ENCODE data around the gene ASAH2. TPM values are rescaled to one million over a fixed set of nuclear protein-coding genes. Genes with fewer than 3 reads are reported as not detected.
"Not testable (repeated sequence)": the region's sequence is repeated elsewhere in the genome, so short reads cannot be mapped to it uniquely, and the experiment has no call there.

ASAH2 gene
- 2.3 TPM for polyA plus RNA-seq (2013, experiment 1 of 2; ENCODE audit: insufficient read length)
- polyA plus RNA-seq (2013, experiment 2 of 2; ENCODE audit: insufficient read length): 0.04 TPM

- DNase-seq: no peak
Observed at GRCh38 chr10:50251394-50251793, at the start of gene ASAH2. Gene ASAH2 (minus strand): TSS chr10:50251516. CDS start chr10:50248610, 2,906 bp downstream.

GRCh38 chr10:50299948-50300669 lies 48.8 kb upstream of the ASAH2 start:
- DNase-seq: no peak

GRCh38 chr10:50295367-50295766 lies 44.1 kb upstream of the ASAH2 start:
- no peak for DNase-seq

GRCh38 chr10:50294582-50294981 lies 43.3 kb upstream of the ASAH2 start:
- no peak for DNase-seq

GRCh38 chr10:50293513-50294313 lies 42.4 kb upstream of the ASAH2 start:
- DNase-seq: no peak

- DNase-seq: peak; percentile 12
Observed at GRCh38 chr10:50291261-50291850, 40.0 kb upstream of the ASAH2 start.

- no peak for DNase-seq
Observed at GRCh38 chr10:50289196-50289595, 37.9 kb upstream of the ASAH2 start.

GRCh38 chr10:50286996-50287803 lies 35.9 kb upstream of the ASAH2 start:
- no peak for DNase-seq

- DNase-seq: peak; percentile 75
Observed at GRCh38 chr10:50286517-50286916, 35.2 kb upstream of the ASAH2 start.

GRCh38 chr10:50281967-50282522 lies 30.7 kb upstream of the ASAH2 start:
- DNase-seq: no peak

- DNase-seq: no peak
Observed at GRCh38 chr10:50281210-50281966, 30.1 kb upstream of the ASAH2 start.

- no peak for DNase-seq
Observed at GRCh38 chr10:50280049-50280841, 28.9 kb upstream of the ASAH2 start.

- no peak for DNase-seq
Observed at GRCh38 chr10:50279489-50279888, 28.2 kb upstream of the ASAH2 start.

- DNase-seq: peak; percentile 9
Observed at GRCh38 chr10:50275650-50276235, 24.4 kb upstream of the ASAH2 start.

GRCh38 chr10:50272531-50272930 lies 21.2 kb upstream of the ASAH2 start:
- no peak for DNase-seq

- no peak for DNase-seq
Observed at GRCh38 chr10:50271564-50272250, 20.4 kb upstream of the ASAH2 start.

- DNase-seq: not testable (repeated sequence)
Observed at GRCh38 chr10:50267877-50268276, 16.6 kb upstream of the ASAH2 start.

GRCh38 chr10:50262625-50263024 lies 11.3 kb upstream of the ASAH2 start:
- not testable (repeated sequence) for DNase-seq

GRCh38 chr10:50260791-50261281 lies 9.5 kb upstream of the ASAH2 start:
- DNase-seq: no peak
